Heart left ventricle (tissue), 16 donors: Measurements from ENCODE around the gene AEBP1. TPM values are rescaled to one million over a fixed set of nuclear protein-coding genes. Genes with fewer than 3 reads are reported as not detected.

Source experiments
- ATAC-seq, 4 donors: fragments of 200-7000 bp; cut with Tn5 transposase; one replicate each; pipeline ENCODE4 v1.9.1; 2020 to 2022; ENCODE audit warnings: moderate library complexity in 4 of 4, mild to moderate bottlenecking in 3 of 4, moderate number of reproducible peaks in 1 of 4
- DNase-seq, 5 donors: peaks; one replicate each; pipeline ENCODE4 v3.0.0-alpha.2; 2020
- H3K27ac ChIP-seq, 12 donors: fragments of 200-600 bp; sonication (generic) in 4 of 12; one replicate each; pipeline versions ENCODE4 v1.5.0 to v1.8.0; 2016 to 2022; ENCODE audit warnings: mild to moderate bottlenecking in 2 of 12
- H3K27me3 ChIP-seq, 9 donors: fragments of 200-600 bp; sonication (generic) in 2 of 9; one replicate each; pipeline versions ENCODE4 v1.5.1 to v1.8.0; 2016 to 2022; ENCODE audit warnings: mild to moderate bottlenecking in 3 of 9
- H3K36me3 ChIP-seq, 9 donors: fragments of 200-600 bp; sonication (generic) in 2 of 9; one replicate each; pipeline versions ENCODE4 v1.5.0 to v1.8.0; 2018 to 2022; ENCODE audit warnings: mild to moderate bottlenecking in 2 of 9
- H3K4me1 ChIP-seq, 12 donors: fragments of 200-600 bp; sonication (generic) in 4 of 12; one replicate each; pipeline versions ENCODE4 v1.5.0 to v1.8.0; 2016 to 2022; ENCODE audit warnings: mild to moderate bottlenecking in 3 of 12
- H3K4me3 ChIP-seq, 12 donors: fragments of 200-600 bp; sonication (generic) in 4 of 12; one replicate each; pipeline versions ENCODE4 v1.5.0 to v1.8.0; 2017 to 2022; ENCODE audit warnings: mild to moderate bottlenecking in 9 of 12, moderate library complexity in 4 of 12
- H3K9me3 ChIP-seq, 12 donors: fragments of 200-600 bp; sonication (generic) in 4 of 12; one replicate each; pipeline versions ENCODE4 v1.5.0 to v1.8.0; 2016 to 2022; ENCODE audit warnings: mild to moderate bottlenecking in 1 of 12
- CTCF ChIP-seq, 12 donors: fragments of 200-600 bp; sonication (generic) in 4 of 12; IDR thresholded peaks; one replicate each; pipeline versions ENCODE4 v1.5.0 to v1.8.0; 2018 to 2022; ENCODE audit warnings: antibody characterized with exemption in 12 of 12, mild to moderate bottlenecking in 5 of 12
- POLR2A ChIP-seq, 2 donors: fragments of 450-650 bp; IDR thresholded peaks; one replicate each; pipeline ENCODE4 v1.6.1; 2017; ENCODE audit warnings: antibody characterized with exemption in 2 of 2, mild to moderate bottlenecking in 2 of 2, moderate library complexity in 2 of 2
- WGBS, 4 donors: extraction: QIAGEN DNeasy Blood & Tissue Kit in 2 of 4; methylation state at CpG; one replicate each; pipeline versions ENCODE4 v1.1.5 to v1.1.7; 2013 to 2018; 5-methylcytosine and 5-hydroxymethylcytosine counted together
- intact Hi-C, 10 donors: fragments of 100-400 bp; cut with DNase I; formaldehyde crosslinking; loops; one replicate each; pipeline versions ENCODE4 v1.11.1 to v1.14.2; 2022
- microRNA-seq, 4 donors: library from miRNA; unstranded; fragments of <30 nt; microRNA quantifications; one replicate each; pipeline versions ENCODE4 to v1.2.0, GENCODE V29; 2017 to 2020
- polyA plus RNA-seq, 2 donors: library from polyadenylated mRNA; stranded (reverse); fragments of 200-250 nt; gene quantifications; one replicate each; pipeline ENCODE4 v1.2.3, GENCODE V29; 2013
- total RNA-seq, 9 donors: library from RNA; depleted of rRNA in 2 of 9; stranded (reverse); fragments of >200 nt in 2 of 9; fragmentation: NEBNext Ultra II Directional in 3 of 9; extraction: Animal tissue kit (Norgen Biotek cat#: 25700) in 3 of 9; gene quantifications; one replicate each; pipeline versions ENCODE4 v1.1.0 to v1.2.4, GENCODE V29; 2016 to 2023
- donor health status: ischemic (EF 13 %, LVEDD 7.1; RV severe dilation, severe dysfunction).
- donor health status: healthy with polysubstance abuse.
- donor health status: DM: no; HTN: yes; CAD: no.
- donor health status: DM: no; HTN: no; CAD: no.
- donor health status: ischemic (EF 25% LVEDD 6.9; RV normal size, moderate dysfunction).
- donor health status: ischemic (EF 25% LVEDD 5.7; RV mildly dilated, moderate dysfunction).
- donor health status: healthy.
- donor health status: DM: yes; HTN: yes; CAD: no.
- donor health status: ischemic (EF 35%, LVEDD 5.7; RV mildly dilated, moderate dysfunction).
- donor health status: nonischemic (EF 11% LVEDD 7.7; RV severe dilation, severe dysfunction).
- donor health status: DM: yes; HTN: yes; CAD: no.
- donor health status: PGD.
- donor health status: ischemic (EF 29% LVEDD 5.4; RV normal size, mild dysfunction).
- donor health status: nonischemic (EF 23%, LVEDD 6.1; RV moderate dilation, normal function).

AEBP1 gene
- total and polyA plus RNA-seq, 11 donors = 10.9 to 51.1 (median 23.2) TPM

- DNase-seq = no peak
- Histone ChIP-seq H3K4me3 (no peak overlapping the region), H3K27ac (no peak overlapping the region), H3K27me3 (no peaks in the 10 kb centered on the region), H3K9me3 (no peaks in the 10 kb centered on the region), H3K4me1 (peaks cover 0 to 11% (median 0%) of the 10 kb centered on the region in 12 donors), H3K36me3 (no peaks in the 10 kb centered on the region)
- no peak for ATAC-seq
- TF ChIP-seq CTCF (IDR thresholded peaks at IDR 0.05) (no peak), POLR2A (IDR thresholded peaks at IDR 0.05) (no peak)
- intact Hi-C loops = no loop called here
- 62 to 79% (median 66%) methylated on average over 1 of the region's 1 CpG for WGBS, 4 donors
These were observed 59.4 kb downstream of the AEBP1 start for GRCh38 chr7:44163591-44163990.

Small RNA genes within 50 kb of the gene (microRNA-seq; reads per million reads assigned to microRNA genes)
- 0.62 to 3.1 (median 1.8) reads per million in 4 donors for gene MIR6838

Other genes starting within 250 kb of the AEBP1 start
- gene MRPS24, start 234.8 kb upstream of the AEBP1 start, total RNA-seq = 100 to 1,000 TPM; 118 to 252 (median 151) TPM
- 100 to 1,000 TPM; 191 to 284 TPM for gene MRPS24, start 234.8 kb upstream of the AEBP1 start, polyA plus RNA-seq
- gene URGCP, start 197.7 kb upstream of the AEBP1 start, total RNA-seq = 10 to 100 TPM; 28.2 to 43.7 (median 37.8) TPM
- 10 to 100 TPM; 23.6 to 24.0 TPM for gene URGCP, start 197.7 kb upstream of the AEBP1 start, polyA plus RNA-seq
- gene UBE2D4, start 177.9 kb upstream of the AEBP1 start, total RNA-seq = 10 to 100 TPM; 35.1 to 69.8 (median 43.5) TPM
- 10 to 100 TPM; 29.4 to 41.1 TPM for gene UBE2D4, start 177.9 kb upstream of the AEBP1 start, polyA plus RNA-seq
- gene SPDYE1, start 106.4 kb upstream of the AEBP1 start, total RNA-seq = under 1 TPM in 1 of 9 donors, not detected in 8; 0.13 TPM
- not detected for gene SPDYE1, start 106.4 kb upstream of the AEBP1 start, polyA plus RNA-seq
- gene DBNL, start 59.6 kb upstream of the AEBP1 start, total RNA-seq = 10 to 100 TPM; 29.9 to 76.7 (median 42.9) TPM
- 10 to 100 TPM; 39.3 to 86.3 TPM for gene DBNL, start 59.6 kb upstream of the AEBP1 start, polyA plus RNA-seq
- gene PGAM2, start 38.8 kb upstream of the AEBP1 start, total RNA-seq = 1,000 to 10,000 TPM in 1 of 9 donors, 100 to 1,000 TPM in 8; 300 to 1,183 (median 555) TPM
- gene PGAM2, start 38.8 kb upstream of the AEBP1 start, polyA plus RNA-seq = 1,000 to 10,000 TPM in 1 of 2 donors, 100 to 1,000 TPM in 1; 242 to 2,064 TPM
- gene POLM, start 21.8 kb upstream of the AEBP1 start, total RNA-seq = 10 to 100 TPM; 10.1 to 24.3 (median 14.0) TPM
- 10 to 100 TPM; 10.3 to 13.7 TPM for gene POLM, start 21.8 kb upstream of the AEBP1 start, polyA plus RNA-seq
- gene POLD2, start 19.2 kb downstream of the AEBP1 start, total RNA-seq = 100 to 1,000 TPM in 1 of 9 donors, 10 to 100 TPM in 8; 74.1 to 150 (median 89.2) TPM
- gene POLD2, start 19.2 kb downstream of the AEBP1 start, polyA plus RNA-seq = 100 to 1,000 TPM in 1 of 2 donors, 10 to 100 TPM in 1; 67.0 to 176 TPM
- 1,000 to 10,000 TPM in 8 of 9 donors, 100 to 1,000 TPM in 1; 975 to 4,037 (median 2,357) TPM for gene MYL7, start 37.0 kb downstream of the AEBP1 start, total RNA-seq
- gene MYL7, start 37.0 kb downstream of the AEBP1 start, polyA plus RNA-seq = 1,000 to 10,000 TPM; 1,236 to 2,597 TPM
- 1 to 10 TPM in 6 of 9 donors, under 1 TPM in 3; 0.54 to 3.3 (median 1.3) TPM for gene GCK, start 85.1 kb downstream of the AEBP1 start, total RNA-seq
- gene GCK, start 85.1 kb downstream of the AEBP1 start, polyA plus RNA-seq = 1 to 10 TPM; 3.6 to 5.7 TPM
- 10 to 100 TPM; 43.8 to 82.2 (median 46.6) TPM for gene YKT6, start 96.6 kb downstream of the AEBP1 start, total RNA-seq
- 100 to 1,000 TPM in 1 of 2 donors, 10 to 100 TPM in 1; 28.5 to 133 TPM for gene YKT6, start 96.6 kb downstream of the AEBP1 start, polyA plus RNA-seq
- gene CAMK2B, start 221.2 kb downstream of the AEBP1 start, total RNA-seq = 100 to 1,000 TPM in 5 of 9 donors, 10 to 100 TPM in 4; 77.5 to 141 (median 104) TPM
- gene CAMK2B, start 221.2 kb downstream of the AEBP1 start, polyA plus RNA-seq = 100 to 1,000 TPM in 1 of 2 donors, 10 to 100 TPM in 1; 35.7 to 103 TPM